ENCODE measurements around the gene SRGAP3. TPM values are rescaled to one million over a fixed set of nuclear protein-coding genes. Genes with fewer than 3 reads are reported as not detected.

SRGAP3 gene
- total and polyA plus RNA-seq, 2 donors (not counting 1 experiment from before 2014, with no cell fraction given) = 1.4 to 1.5 TPM

DNA sequence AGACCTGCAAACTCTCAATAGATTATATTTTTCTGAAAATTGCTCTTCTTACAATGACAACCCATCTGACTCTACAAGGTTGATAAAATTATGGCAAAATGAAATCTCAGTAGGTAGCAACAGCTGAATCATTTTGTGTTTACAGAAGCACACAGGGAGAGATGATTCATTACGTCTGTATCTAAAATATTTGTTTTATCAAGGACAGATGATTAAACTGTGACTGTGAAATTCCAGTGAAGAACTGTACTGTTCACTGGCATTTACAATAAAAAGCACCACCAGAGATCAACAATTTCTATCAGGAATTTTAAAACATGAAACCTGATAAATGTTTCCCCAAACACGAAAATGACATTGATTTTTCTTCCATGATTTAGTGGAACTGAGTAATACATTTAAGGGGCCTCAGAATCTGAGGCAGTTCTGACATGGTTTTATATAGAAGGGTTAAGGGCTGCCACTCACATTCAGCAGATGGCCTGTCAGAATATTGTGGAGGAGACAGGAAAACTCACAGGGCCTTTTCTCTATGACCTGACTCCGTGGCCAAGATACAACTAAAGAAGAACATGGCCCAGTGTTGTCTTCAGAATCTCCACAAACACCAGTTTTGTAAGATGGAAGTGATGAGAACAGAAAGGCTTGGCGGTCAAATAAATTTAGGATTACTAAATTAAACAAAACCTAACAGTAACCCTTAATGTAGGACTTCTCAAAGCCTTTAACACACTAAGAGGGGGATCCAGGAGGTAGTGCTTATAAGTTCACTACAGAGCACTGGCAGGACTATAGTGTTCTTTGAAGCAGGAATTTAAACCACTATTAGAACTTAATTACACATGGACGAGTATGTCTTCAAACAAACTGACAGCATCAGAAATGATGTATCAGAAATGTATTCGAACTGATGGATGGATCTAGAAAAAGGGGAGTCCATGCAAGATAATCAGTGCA, 312.1 kb downstream of the SRGAP3 start:
- ChIA-PET CTCF (no interaction called here), POLR2A (no interaction called here)
- no peaks in the 10 kb centered on the region for H3K4me1 ChIP-seq (ENCODE audit: control insufficient read depth in 2 of 2, insufficient read depth in 2 of 2, low read length in 2 of 2)
- no peaks in the 10 kb centered on the region for H3K27me3 ChIP-seq (replicated peaks in 1 of 4; ENCODE audit: control extremely low read depth in 1 of 4, control insufficient read depth in 3 of 4, insufficient read depth in 4 of 4, low read length in 3 of 4)
- no CpG with 5 or more reads among the region's 6 CpGs for WGBS (ENCODE audit: insufficient coverage)
- no peak overlapping the region for H3K27ac Mint-ChIP-seq
- H3K27me3 Mint-ChIP-seq = no peaks in the 10 kb centered on the region
- H4K20me1 ChIP-seq (ENCODE audit: control insufficient read depth, insufficient read depth, low read length, poor library complexity, severe bottlenecking) = no peaks in the 10 kb centered on the region
- no peaks in the 10 kb centered on the region for H3K9me3 Mint-ChIP-seq (ENCODE audit: insufficient read depth)
- peaks cover 2 to 30% of the 10 kb centered on the region in 2 experiments for H3K36me3 ChIP-seq (replicated peaks in 1 of 2; ENCODE audit: control extremely low read depth in 1 of 2, control insufficient read depth in 1 of 2, extremely low read depth in 1 of 2, insufficient read depth in 2 of 2, low read length in 1 of 2)
- no peak for DNase-seq
- H3K79me2 ChIP-seq (ENCODE audit: control insufficient read depth, insufficient read depth, low read length) = no peaks in the 10 kb centered on the region
- no peaks in the 10 kb centered on the region for H3K9me3 ChIP-seq (ENCODE audit: control extremely low read depth in 1 of 3, control insufficient read depth in 2 of 3, insufficient read depth in 1 of 3, low read length in 2 of 3)
- H3K9ac ChIP-seq (ENCODE audit: low read length) = no peak overlapping the region
- intact Hi-C loops (cut with micrococcal nuclease) = no loop called here
- H3K4me1 Mint-ChIP-seq = no peaks in the 10 kb centered on the region
- H3K4me2 ChIP-seq (replicated peaks; ENCODE audit: low read depth, low read length, poor library complexity, severe bottlenecking) = no peak overlapping the region
- H3K27ac ChIP-seq (ENCODE audit: low read length in 2 of 2) = no peak overlapping the region
- no peak for TF ChIP-seq EZH2 (IDR thresholded peaks at IDR 0.05; ENCODE audit: borderline replicate concordance, insufficient read depth, low read depth, low read length, poor library complexity, severe bottlenecking)
- no peak for TF ChIP-seq CTCF (IDR thresholded peaks at IDR 0.05)
- no peak overlapping the region for H3K4me3 ChIP-seq (ENCODE audit: control extremely low read depth in 1 of 5, extremely low read depth in 1 of 5, insufficient read depth in 1 of 5, low read depth in 2 of 5, low read length in 4 of 5)
- ATAC-seq (ENCODE audit: low read depth) = no peak
- no peak overlapping the region for H3K4me3 Mint-ChIP-seq
- H2AFZ ChIP-seq (ENCODE audit: insufficient read depth, low read depth, low read length, poor library complexity, severe bottlenecking) = no peak overlapping the region

GRCh38 chr3:8932507-8932906, 316.9 kb downstream of the SRGAP3 start:
- no peak overlapping the region for H2AFZ ChIP-seq (ENCODE audit: insufficient read depth, low read depth, low read length, poor library complexity, severe bottlenecking)
- H3K4me2 ChIP-seq (replicated peaks; ENCODE audit: low read depth, low read length, poor library complexity, severe bottlenecking) = no peak overlapping the region
- no peak overlapping the region for H3K9ac ChIP-seq (ENCODE audit: low read length)
- no peaks in the 10 kb centered on the region for H3K79me2 ChIP-seq (ENCODE audit: control insufficient read depth, insufficient read depth, low read length)
- no peak overlapping the region for H3K27ac ChIP-seq (ENCODE audit: low read length in 2 of 2)
- TF ChIP-seq EZH2 (IDR thresholded peaks at IDR 0.05; ENCODE audit: borderline replicate concordance, insufficient read depth, low read depth, low read length, poor library complexity, severe bottlenecking) = no peak
- TF ChIP-seq CTCF (IDR thresholded peaks at IDR 0.05) = no peak
- peaks cover 0 to 3% (median 0%) of the 10 kb centered on the region in 3 donors for H3K9me3 ChIP-seq (ENCODE audit: control extremely low read depth in 1 of 3, control insufficient read depth in 2 of 3, insufficient read depth in 1 of 3, low read length in 2 of 3)
- POLR2A ChIA-PET = no interaction called here
- Mint-ChIP-seq H3K4me1 (no peaks in the 10 kb centered on the region), H3K9me3 (ENCODE audit: insufficient read depth) (no peaks in the 10 kb centered on the region), H3K4me3 (no peak overlapping the region), H3K27ac (no peak overlapping the region), H3K27me3 (no peaks in the 10 kb centered on the region)
- DNase-seq (no peak), ATAC-seq (ENCODE audit: low read depth) (no peak)
- CTCF ChIA-PET = no interaction called here
- no peaks in the 10 kb centered on the region for H3K27me3 ChIP-seq (replicated peaks in 1 of 4; ENCODE audit: control extremely low read depth in 1 of 4, control insufficient read depth in 3 of 4, insufficient read depth in 4 of 4, low read length in 3 of 4)
- H3K4me3 ChIP-seq (ENCODE audit: control extremely low read depth in 1 of 5, extremely low read depth in 1 of 5, insufficient read depth in 1 of 5, low read depth in 2 of 5, low read length in 4 of 5) = no peak overlapping the region
- WGBS (ENCODE audit: insufficient coverage) = 80% methylated on average over 1 of the region's 2 CpGs
- H3K4me1 ChIP-seq (ENCODE audit: control insufficient read depth in 2 of 2, insufficient read depth in 2 of 2, low read length in 2 of 2) = no peaks in the 10 kb centered on the region
- H4K20me1 ChIP-seq (ENCODE audit: control insufficient read depth, insufficient read depth, low read length, poor library complexity, severe bottlenecking) = no peaks in the 10 kb centered on the region
- intact Hi-C loops (cut with micrococcal nuclease) = no loop called here
- peaks cover 4 to 5% of the 10 kb centered on the region in 2 experiments for H3K36me3 ChIP-seq (replicated peaks in 1 of 2; ENCODE audit: control extremely low read depth in 1 of 2, control insufficient read depth in 1 of 2, extremely low read depth in 1 of 2, insufficient read depth in 2 of 2, low read length in 1 of 2)

Data from B cell (primary cell).